Thymus (tissue), 11 donors: ENCODE data around the gene OR13C9. TPM values are rescaled to one million over a fixed set of nuclear protein-coding genes. Genes with fewer than 3 reads are reported as not detected.

ENCODE experiments used
- DNase-seq, 9 donors: peaks; one replicate each; pipeline ENCODE4 v3.0.0-alpha.2; 2013; ENCODE audit warnings: low spot score in 9 of 9, low read depth in 6 of 9, missing footprints in 1 of 9
- H3K27ac ChIP-seq, 2 donors: one replicate each; pipeline ENCODE4 v1.5.1; 2013; ENCODE audit warnings: control low read depth in 1 of 2, low read depth in 1 of 2, low read length in 1 of 2, mild to moderate bottlenecking in 1 of 2, moderate library complexity in 1 of 2
- H3K27me3 ChIP-seq, 2 donors: one replicate each; pipeline ENCODE4 v1.5.1; 2013; ENCODE audit warnings: low read length in 1 of 2; ENCODE audit not compliant: control insufficient read depth in 2 of 2, insufficient read depth in 1 of 2
- H3K36me3 ChIP-seq, 2 donors: one replicate each; pipeline ENCODE4 v1.5.1; 2013; ENCODE audit warnings: low read length in 1 of 2, mild to moderate bottlenecking in 1 of 2, moderate library complexity in 1 of 2; ENCODE audit not compliant: control insufficient read depth in 2 of 2, insufficient read depth in 2 of 2
- H3K4me1 ChIP-seq, 2 donors: one replicate each; pipeline ENCODE4 v1.5.1; 2013; ENCODE audit warnings: low read length in 2 of 2; ENCODE audit not compliant: control insufficient read depth in 2 of 2, insufficient read depth in 2 of 2
- H3K4me3 ChIP-seq, 2 donors: one replicate each; pipeline ENCODE4 v1.5.1; 2013; ENCODE audit warnings: low read length in 2 of 2, control low read depth in 1 of 2, mild to moderate bottlenecking in 1 of 2
- H3K9me3 ChIP-seq, 2 donors: one replicate each; pipeline ENCODE4 v1.5.1; 2013; ENCODE audit warnings: low read length in 1 of 2, mild to moderate bottlenecking in 1 of 2; ENCODE audit not compliant: control insufficient read depth in 2 of 2, insufficient read depth in 1 of 2
- WGBS: extraction: QIAGEN DNeasy Blood & Tissue Kit; methylation state at CpG from one replicate; pipeline ENCODE4 v1.1.7; 2013; 5-methylcytosine and 5-hydroxymethylcytosine counted together
- polyA plus RNA-seq: library from polyadenylated mRNA; stranded (reverse); fragments of 200-250 nt; gene quantifications from one replicate; pipeline ENCODE4 v1.2.3, GENCODE V29; 2013
- total RNA-seq: library from RNA; stranded (reverse); fragments of 120-200 nt; gene quantifications from one replicate; pipeline ENCODE4 v1.2.4, GENCODE V29; 2013
- donor health status: healthy.

The OR13C9 gene
- total and polyA plus RNA-seq, 2 donors = not detected

- H3K4me3 ChIP-seq = no peak overlapping the region
- no peaks in the 10 kb centered on the region for H3K36me3 ChIP-seq
- WGBS = 90% methylated on average over 1 of the region's 1 CpG
These were observed 45.4 kb downstream of the OR13C9 start for GRCh38 chr9:104572612-104573011.

GRCh38 chr9:104568868-104569267, 49.1 kb downstream of the OR13C9 start, which contains the start of gene OR13C8:
OR13C8 (plus strand) TSS chr9:104569168; CDS start chr9:104569168, 0 bp downstream.
- H3K36me3 ChIP-seq = no peaks in the 10 kb centered on the region
- WGBS = 97% methylated on average over 4 of the region's 4 CpGs
- H3K27ac ChIP-seq = no peak within 1 kb of the TSS
- no peaks in the 10 kb centered on the region for H3K27me3 ChIP-seq
- H3K4me3 ChIP-seq = no peak within 1 kb of the TSS
- no peak for DNase-seq
- no peaks in the 10 kb centered on the region for H3K9me3 ChIP-seq
- H3K4me1 ChIP-seq = no peaks in the 10 kb centered on the region

More at GRCh38 chr9:104572612-104573011, 45.4 kb downstream of the OR13C9 start:
- H3K4me1 ChIP-seq = no peaks in the 10 kb centered on the region
- H3K27me3 ChIP-seq = no peaks in the 10 kb centered on the region
- no peaks in the 10 kb centered on the region for H3K9me3 ChIP-seq
- no peak overlapping the region for H3K27ac ChIP-seq
- no peak for DNase-seq

Other genes starting within 250 kb of the OR13C9 start
- gene OR13F1, start 113.9 kb downstream of the OR13C9 start, total RNA-seq = not detected
- not detected for gene OR13F1, start 113.9 kb downstream of the OR13C9 start, polyA plus RNA-seq
- not detected for gene OR13C4, start 91.0 kb downstream of the OR13C9 start, total RNA-seq
- not detected for gene OR13C4, start 91.0 kb downstream of the OR13C9 start, polyA plus RNA-seq
- gene OR13C3, start 81.3 kb downstream of the OR13C9 start, total RNA-seq = not detected
- gene OR13C3, start 81.3 kb downstream of the OR13C9 start, polyA plus RNA-seq = not detected
- gene OR13C8, start 49.0 kb downstream of the OR13C9 start, total RNA-seq = not detected
- gene OR13C8, start 49.0 kb downstream of the OR13C9 start, polyA plus RNA-seq = 0.02 TPM
- gene OR13C5, start 18.8 kb downstream of the OR13C9 start, total RNA-seq = not detected
- gene OR13C5, start 18.8 kb downstream of the OR13C9 start, polyA plus RNA-seq = not detected
- gene OR13C2, start 12.6 kb downstream of the OR13C9 start, total RNA-seq = not detected
- not detected for gene OR13C2, start 12.6 kb downstream of the OR13C9 start, polyA plus RNA-seq
- gene OR13D1, start 76.3 kb upstream of the OR13C9 start, total RNA-seq = not detected
- not detected for gene OR13D1, start 76.3 kb upstream of the OR13C9 start, polyA plus RNA-seq
- 40.9 TPM for gene NIPSNAP3A, start 129.5 kb upstream of the OR13C9 start, total RNA-seq
- gene NIPSNAP3A, start 129.5 kb upstream of the OR13C9 start, polyA plus RNA-seq = 25.1 TPM
- 2.4 TPM for gene NIPSNAP3B, start 145.9 kb upstream of the OR13C9 start, total RNA-seq
- gene NIPSNAP3B, start 145.9 kb upstream of the OR13C9 start, polyA plus RNA-seq = 2.9 TPM